ENCODE measurements around the gene TANGO6. TPM values are rescaled to one million over a fixed set of nuclear protein-coding genes. Genes with fewer than 3 reads are reported as not detected.

TANGO6 gene
- total and polyA plus RNA-seq, 2 of the 8 experiments (the other 6 are each of a cell fraction or from before 2014, with no cell fraction given): 5.0 to 19.5 TPM

DNA sequence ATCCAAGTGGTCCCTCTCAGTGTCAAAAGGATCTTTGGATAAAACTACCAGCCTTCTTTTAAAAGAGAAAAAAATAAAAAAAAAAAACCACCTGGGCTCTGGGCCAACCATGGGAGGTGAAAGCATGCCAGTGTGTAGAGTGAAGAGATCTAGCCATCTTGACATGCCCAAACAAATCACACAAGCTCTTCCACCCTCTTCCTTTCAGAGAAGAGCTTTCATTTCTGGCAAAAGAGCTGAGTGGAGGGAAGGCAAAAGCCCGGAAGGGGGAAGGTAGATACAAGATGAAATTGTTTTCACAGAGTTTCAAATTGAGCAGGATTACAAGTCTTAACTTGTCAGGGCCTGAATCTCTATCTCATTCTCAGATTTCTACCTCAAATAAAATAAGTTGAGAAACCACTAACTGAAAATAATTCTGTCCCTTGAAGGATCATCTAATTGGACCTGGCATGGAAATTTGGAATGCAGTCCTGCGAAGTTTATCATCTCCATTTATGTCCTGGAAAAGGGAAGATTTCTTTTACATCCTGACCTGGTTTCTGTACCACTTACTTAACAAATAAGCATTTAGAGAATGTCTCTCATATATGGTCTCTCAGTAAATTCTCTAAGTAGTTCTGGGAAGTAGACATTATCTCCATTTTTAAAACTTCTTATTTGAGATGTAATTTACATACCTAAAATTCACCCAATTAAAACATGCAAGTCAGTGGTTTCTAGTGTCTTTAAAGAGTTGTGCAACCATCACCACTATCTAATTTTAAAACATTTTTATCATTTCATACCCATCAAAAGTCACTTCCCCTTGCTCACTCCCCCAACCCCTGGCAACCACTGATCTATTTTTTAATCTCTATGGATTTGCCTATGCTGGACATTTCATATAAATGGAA is 93.7 kb downstream of the TANGO6 start:
- Histone ChIP-seq H3K9me3 (ENCODE audit: insufficient read depth in 2 of 2, low read depth in 1 of 2, low read length in 1 of 2) (no peaks in the 10 kb centered on the region), H3K36me3 (ENCODE audit: control insufficient read depth in 2 of 4, insufficient read depth in 4 of 4, low read length in 3 of 4) (0 out of 8 replicates have a peak, but pooled peaks cover 0 to 3% (median 0%) of the 10 kb centered on the region in 4 experiments), H3K79me1 (ENCODE audit: low read depth, low read length) (no peaks in the 10 kb centered on the region), H4K8ac (ENCODE audit: extremely low read depth, insufficient read depth, low read length) (no peak overlapping the region), H3K23ac (ENCODE audit: insufficient read length) (no peak overlapping the region), H4K20me1 (replicated peaks in 1 of 2; ENCODE audit: control insufficient read depth in 1 of 2, insufficient read depth in 2 of 2, low read length in 2 of 2) (no peaks in the 10 kb centered on the region), H3K23me2 (ENCODE audit: low read depth, low read length) (no peaks in the 10 kb centered on the region), H4K5ac (ENCODE audit: insufficient read length, low read depth, low read length) (no peak overlapping the region), H3K4me3 (ENCODE audit: extremely low read depth in 1 of 4, insufficient read depth in 2 of 4, low read depth in 3 of 4, low read length in 4 of 4) (no peak overlapping the region), H4K91ac (replicated peaks; ENCODE audit: insufficient read length, low read length) (no peak overlapping the region), H3K4ac (replicated peaks; ENCODE audit: insufficient read length, low read depth, low read length) (no peak overlapping the region), H2AFZ (ENCODE audit: low read length) (no peak overlapping the region), H2BK20ac (ENCODE audit: low read length) (no peak overlapping the region), H2BK12ac (ENCODE audit: low read depth, low read length) (no peak overlapping the region), H3K27ac (ENCODE audit: low read depth, low read length) (no peak overlapping the region), H2AK5ac (ENCODE audit: low read depth, low read length) (no peak overlapping the region), H3K27me3 (replicated peaks in 1 of 4; ENCODE audit: control insufficient read depth in 3 of 4, extremely low read depth in 1 of 4, insufficient read depth in 3 of 4, low read length in 3 of 4) (no peaks in the 10 kb centered on the region), H2BK120ac (replicated peaks; ENCODE audit: low read depth, low read length) (no peak overlapping the region), H2BK15ac (ENCODE audit: low read length) (no peak overlapping the region), H2BK5ac (ENCODE audit: low read depth, low read length) (no peak overlapping the region), H3K14ac (ENCODE audit: insufficient read length) (no peak overlapping the region), H3K4me1 (replicated peaks in 1 of 4; ENCODE audit: control insufficient read depth in 3 of 4, insufficient read depth in 4 of 4, low read length in 3 of 4) (no peaks in the 10 kb centered on the region), H3K9ac (replicated peaks in 1 of 4; ENCODE audit: extremely low read depth in 1 of 4, low read depth in 3 of 4, low read length in 3 of 4) (no peak overlapping the region), H3K18ac (ENCODE audit: extremely low read depth, low read length) (no peak overlapping the region), H3K56ac (replicated peaks; ENCODE audit: insufficient read length, low read depth, low read length) (no peak overlapping the region), H3K4me2 (ENCODE audit: insufficient read depth in 1 of 2, low read depth in 2 of 2, low read length in 2 of 2) (no peak overlapping the region), H3K79me2 (ENCODE audit: control insufficient read depth in 1 of 2, insufficient read depth in 2 of 2, low read length in 2 of 2) (no peaks in the 10 kb centered on the region)
- FAIRE-seq: no peak
- ChIA-PET POLR2A (ENCODE audit: partially characterized antibody) (interaction anchor here (0.6 to 0.7 kb wide), 2 partner anchors 11 to 193 kb away, joined by 3 read pairs; no protein-coding TSS in a partner anchor), CTCF (ENCODE audit: partially characterized antibody) (interaction anchor here (0.5 to 0.7 kb wide), 2 partner anchors 14 to 32 kb away, joined by 3 read pairs; no protein-coding TSS in a partner anchor)
- WGBS, 2 experiments (ENCODE audit: extremely low coverage in 1 of 2, insufficient coverage in 1 of 2, insufficient read length in 1 of 2, insufficient replicate concordance in 2 of 2, low coverage in 1 of 2, low lambda C conversion rate in 2 of 2, missing lambda C conversion rate in 1 of 2): 94% methylated on average over 2 of the region's 2 CpGs; no CpG with 5 or more reads in 1 of the 2 experiments
- TF ChIP-seq PHF8 (conservative IDR thresholded peaks at IDR 0.05; ENCODE audit: low read depth, low read length) (no peak), JUN (IDR thresholded peaks at IDR 0.05; ENCODE audit: low read depth, low read length) (no peak), KDM1A (IDR thresholded peaks at IDR 0.05; ENCODE audit: borderline replicate concordance, low read length) (no peak), YY1 (IDR thresholded peaks at IDR 0.05; ENCODE audit: low read depth, low read length) (no peak), JUND (IDR thresholded peaks at IDR 0.05; ENCODE audit: low read length) (no peak)
- no peak for DNase-seq (ENCODE audit: low read depth in 1 of 2, low spot score in 2 of 2)
